Measurements from ENCODE around the gene PIM1. TPM values are rescaled to one million over a fixed set of nuclear protein-coding genes. Genes with fewer than 3 reads are reported as not detected.

PIM1 gene
- total RNA-seq, 4 donors from 2014 or later: 37.5 to 291 (median 130) TPM

- no peak for TF ChIP-seq CTCF (IDR thresholded peaks at IDR 0.05)
- DNase-seq (ENCODE audit: low spot score): no peak
- no peak for ATAC-seq (ENCODE audit: low FRiP score)
Measured at GRCh38 chr6:37204014-37204751, 34.2 kb downstream of the PIM1 start.

- ATAC-seq (ENCODE audit: low FRiP score): no peak
- DNase-seq (ENCODE audit: low spot score): no peak
Measured at GRCh38 chr6:37205175-37205996, 35.4 kb downstream of the PIM1 start.

GRCh38 chr6:37205997-37206340 is 36.0 kb downstream of the PIM1 start:
- DNase-seq (ENCODE audit: low spot score) (no peak), ATAC-seq (ENCODE audit: low FRiP score) (no peak)
- TF ChIP-seq CTCF (IDR thresholded peaks at IDR 0.05): no peak

More at GRCh38 chr6:37205175-37205996, 35.4 kb downstream of the PIM1 start:
- TF ChIP-seq CTCF (IDR thresholded peaks at IDR 0.05): no peak

- no peak for TF ChIP-seq CTCF (IDR thresholded peaks at IDR 0.05)
- ATAC-seq (ENCODE audit: low FRiP score) (no peak), DNase-seq (ENCODE audit: low spot score) (no peak)
Measured at GRCh38 chr6:37206622-37207021, 36.7 kb downstream of the PIM1 start.

GRCh38 chr6:37207903-37208456 is 38.0 kb downstream of the PIM1 start:
- TF ChIP-seq CTCF (IDR thresholded peaks at IDR 0.05): peak in 1 of 3 donors; percentile 87
- ATAC-seq (ENCODE audit: low FRiP score) (peak; percentile 50), DNase-seq (ENCODE audit: low spot score) (peak; percentile 91)

GRCh38 chr6:37208793-37209192 is 38.8 kb downstream of the PIM1 start:
- ATAC-seq (ENCODE audit: low FRiP score) (no peak), DNase-seq (ENCODE audit: low spot score) (no peak)
- no peak for TF ChIP-seq CTCF (IDR thresholded peaks at IDR 0.05)
